Muscle of back (tissue), 13 donors: Measurements from ENCODE around the gene CHST4. TPM values are rescaled to one million over a fixed set of nuclear protein-coding genes. Genes with fewer than 3 reads are reported as not detected.
"Not testable (repeated sequence)": the region's sequence is repeated elsewhere in the genome, so short reads cannot be mapped to it uniquely, and the experiment has no call there.

Experiments
- DNase-seq, 3 donors: peaks; one replicate each; pipeline versions ENCODE4 v3.0.0 to v3.0.0-alpha.2; 2013
- long read RNA-seq, 9 donors: transcript quantifications; one replicate each; lab custom pipeline, GENCODE V29; 2026
- polyA plus RNA-seq, 10 donors: library from polyadenylated mRNA; unstranded; fragments of 120-200 nt; gene quantifications; one replicate each; pipeline ENCODE4 v1.2.1, GENCODE V29; 2013; ENCODE audit not compliant: insufficient read length in 10 of 10

Gene CHST4
- polyA plus RNA-seq: under 1 TPM in 2 of 10 donors, not detected in 8; 0.08 to 0.09 TPM
- long read RNA-seq, donor 1: 0 reads
- long read RNA-seq, donor 2: 0 reads
- long read RNA-seq, donor 3: 0 reads
- long read RNA-seq, donor 4: 0 reads
- long read RNA-seq, donor 5: 0 reads
- long read RNA-seq, donor 6, partial matches to known transcripts: 0 of 1 reads
- long read RNA-seq, donor 6, other reads (novel, unspliced or antisense): 0 of 1 reads
- long read RNA-seq, donor 7: 0 reads
- long read RNA-seq, donor 8: 0 reads
- long read RNA-seq, donor 9: 0 reads

DNA sequence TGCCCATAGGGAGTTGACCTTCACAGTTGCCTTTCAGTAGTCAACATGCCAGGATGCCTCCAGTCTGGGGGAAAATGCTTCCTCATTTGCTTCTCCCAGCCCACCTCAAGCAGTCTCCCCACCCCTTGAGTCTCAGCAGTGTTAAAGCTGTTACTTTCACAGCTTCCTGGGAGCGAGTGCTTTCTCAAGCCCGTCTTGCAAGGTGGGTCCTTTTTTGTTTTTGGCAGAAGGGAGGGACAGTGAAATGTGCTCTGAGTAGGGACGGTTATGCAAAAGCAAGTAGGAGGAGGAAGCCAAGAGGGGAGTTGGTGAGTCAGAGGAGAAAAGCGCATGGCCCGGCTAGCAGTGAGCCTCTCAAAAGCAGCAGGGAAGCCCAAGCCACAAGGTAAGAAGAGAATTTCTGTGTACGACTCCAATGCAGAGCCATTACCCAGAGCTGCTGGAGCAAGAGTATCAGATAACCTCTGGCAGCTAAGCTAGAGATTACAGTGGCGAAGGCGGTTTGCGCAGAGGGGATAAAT, at the start of gene CHST4:
Gene CHST4, plus strand, starts transcription at position 316 of the 521 bp plus-strand sequence. CDS start 10,252 bp downstream, outside the sequence.
- peak in 2 of 3 donors; percentile 7 to 25 for DNase-seq

- no peak for DNase-seq
Observed at GRCh38 chr16:71476457-71477124, 49.6 kb upstream of the CHST4 start.

DNA sequence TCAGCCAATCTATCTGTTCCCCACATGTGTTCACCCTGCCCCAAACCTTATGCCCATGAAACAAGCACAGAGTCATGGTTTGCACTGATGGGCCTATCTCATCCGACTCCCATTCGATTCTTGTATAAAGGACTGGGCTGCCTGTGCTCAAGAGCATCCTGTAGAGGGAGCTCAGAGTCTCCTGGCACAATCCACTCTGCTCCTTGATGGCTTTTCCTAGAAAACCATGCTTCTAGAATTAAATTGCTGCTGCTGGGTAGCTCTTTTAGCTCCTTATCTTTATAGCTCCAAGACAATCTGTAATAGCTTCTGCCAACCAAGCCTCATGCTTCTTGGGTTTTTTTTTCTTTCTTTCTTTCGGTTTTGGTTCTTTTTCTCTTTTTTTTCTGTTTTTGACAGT, 46.8 kb upstream of the CHST4 start:
- peak in 1 of 3 donors; percentile 6 for DNase-seq

DNA sequence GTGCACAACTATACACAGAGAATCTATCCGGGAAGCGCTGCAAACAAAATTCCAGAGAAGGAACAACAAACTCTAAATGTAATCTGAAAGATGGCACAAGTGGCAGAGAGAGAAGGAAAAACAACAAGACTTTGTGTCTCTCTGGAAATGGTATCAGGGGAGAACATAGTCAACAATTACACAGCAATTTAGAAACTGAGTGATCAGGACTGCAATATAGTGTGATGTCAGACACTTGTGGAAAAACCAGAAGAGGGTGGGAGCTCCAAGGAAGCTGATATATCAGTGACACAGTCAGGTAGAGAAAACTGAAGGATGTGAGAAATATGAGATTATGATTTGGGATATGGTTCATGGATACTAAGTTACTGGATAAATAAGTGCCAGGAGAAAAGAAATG, 45.3 kb upstream of the CHST4 start:
- DNase-seq: no peak

DNA sequence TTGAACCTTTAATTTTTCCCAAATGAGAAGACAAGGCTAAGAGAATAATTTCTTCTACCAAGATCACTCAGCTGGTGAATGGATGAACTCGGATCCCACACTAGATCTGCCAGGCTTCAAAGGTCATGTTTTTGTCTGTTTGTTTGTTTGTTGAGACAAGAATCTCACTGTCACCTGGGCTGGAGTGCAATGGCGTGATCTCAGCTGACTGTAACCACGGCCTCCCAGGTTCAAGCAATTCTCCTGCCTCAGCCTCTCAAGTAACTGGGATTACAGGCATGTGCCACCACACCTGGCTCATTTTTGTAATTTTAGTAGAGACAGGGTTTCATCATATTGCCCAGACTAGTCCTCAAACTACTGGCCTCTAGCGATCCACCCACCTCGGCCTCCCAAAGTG, 43.7 kb upstream of the CHST4 start:
- no peak for DNase-seq

- peak; percentile 91 to 97 (median 95) for DNase-seq
Observed at GRCh38 chr16:71484006-71484893, 42.0 kb upstream of the CHST4 start.

DNA sequence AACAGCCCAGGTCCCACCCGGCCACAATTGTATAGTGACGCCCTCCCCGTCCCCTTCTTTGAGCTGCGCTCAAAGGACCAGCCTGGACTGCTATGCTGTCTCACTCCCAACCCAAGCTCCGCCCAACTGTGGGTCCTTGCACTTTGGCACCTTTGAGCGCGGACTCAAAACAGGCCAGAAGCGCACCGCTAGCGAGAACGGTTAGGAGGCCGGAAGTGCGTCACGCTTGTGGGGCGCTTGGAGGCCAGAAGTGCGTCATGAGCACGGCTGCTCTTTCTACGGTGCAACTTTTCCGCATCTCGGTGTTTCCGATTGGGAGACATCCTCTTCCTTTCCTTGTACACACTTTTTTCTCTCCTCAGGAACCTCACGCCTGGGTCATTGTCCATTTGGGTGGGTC, 37.1 kb upstream of the CHST4 start, which contains the start of gene ZNF19:
Gene ZNF19, minus strand, starts transcription at position 203 of the 400 bp plus-strand sequence. CDS start 7,210 bp downstream, outside the sequence.
- no peak for DNase-seq

DNA sequence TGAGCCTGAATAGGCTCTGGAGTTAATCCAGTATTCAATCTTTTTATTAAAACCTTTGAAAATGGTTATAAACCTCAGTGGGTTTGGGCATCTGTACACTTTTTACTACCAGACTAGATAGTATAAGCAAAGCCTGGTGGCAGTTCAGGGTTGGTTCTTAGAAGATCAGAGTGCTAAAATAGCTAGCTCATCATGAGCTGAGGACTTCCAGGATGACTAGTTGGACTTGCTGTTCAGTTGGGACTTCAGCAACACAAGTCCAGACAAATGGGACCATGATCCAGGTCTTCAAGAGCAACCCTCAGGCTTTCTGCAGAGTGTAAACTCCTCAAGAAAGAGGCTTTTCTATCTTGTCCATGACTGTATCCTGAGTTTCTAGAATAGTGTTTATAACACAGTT, 35.9 kb upstream of the CHST4 start:
- no peak for DNase-seq

DNA sequence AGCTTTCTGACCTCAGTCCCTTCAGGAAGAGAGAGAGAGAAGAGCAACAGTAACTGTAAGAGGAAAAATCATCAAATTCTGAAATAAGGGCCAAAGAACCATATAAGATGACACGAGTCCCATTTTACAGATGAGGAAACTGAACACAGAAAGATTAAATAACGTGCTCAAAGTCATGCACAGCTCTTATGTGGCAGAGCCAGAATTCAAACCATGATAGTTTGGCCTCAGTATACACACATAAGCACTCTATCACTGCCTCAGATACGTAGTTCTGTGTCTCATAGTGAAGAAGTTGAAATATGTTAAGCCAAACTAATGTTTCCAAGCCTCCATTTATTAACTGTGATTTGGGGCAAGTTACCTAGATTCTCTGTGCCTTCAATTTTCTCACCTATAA, 35.2 kb upstream of the CHST4 start:
- no peak for DNase-seq

DNA sequence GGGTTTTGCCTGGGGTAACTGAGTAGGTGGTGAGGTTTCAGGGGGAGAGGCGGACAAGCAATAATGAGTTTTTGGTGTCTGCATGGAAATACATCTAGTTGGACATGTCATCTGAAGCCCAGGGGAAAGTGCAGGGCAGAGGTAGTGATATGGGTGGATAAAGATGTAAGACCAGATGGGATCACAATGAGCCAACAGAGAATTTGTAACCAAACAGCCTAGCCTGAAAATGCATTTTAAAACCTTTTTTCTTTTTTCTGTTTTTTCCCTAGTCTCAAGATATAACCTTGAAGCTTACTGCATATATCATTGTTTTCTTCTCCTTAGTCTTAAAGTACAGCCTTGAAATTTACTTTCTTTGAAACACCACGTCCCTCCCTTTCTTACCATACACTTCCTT, 33.4 kb upstream of the CHST4 start:
- no peak for DNase-seq

DNA sequence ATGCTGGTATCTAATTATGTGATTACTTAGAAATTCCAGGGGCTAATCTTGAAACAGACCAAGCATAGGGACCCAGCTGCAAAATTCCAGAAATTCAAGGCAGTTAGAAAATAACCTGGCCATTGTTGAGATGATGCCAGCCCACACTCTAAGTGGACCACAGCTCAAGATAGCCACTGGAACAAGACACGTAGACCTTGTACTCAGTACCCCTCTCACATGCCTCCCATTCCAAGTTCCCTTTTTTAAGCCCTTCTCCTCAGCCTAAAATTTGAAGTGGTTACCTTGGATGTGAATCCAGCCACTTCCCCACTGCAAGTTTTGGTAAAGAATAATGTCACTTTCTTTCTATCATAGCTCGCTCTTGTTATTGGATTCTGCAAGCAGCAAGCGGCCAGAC, 33.0 kb upstream of the CHST4 start:
- no peak for DNase-seq

DNA sequence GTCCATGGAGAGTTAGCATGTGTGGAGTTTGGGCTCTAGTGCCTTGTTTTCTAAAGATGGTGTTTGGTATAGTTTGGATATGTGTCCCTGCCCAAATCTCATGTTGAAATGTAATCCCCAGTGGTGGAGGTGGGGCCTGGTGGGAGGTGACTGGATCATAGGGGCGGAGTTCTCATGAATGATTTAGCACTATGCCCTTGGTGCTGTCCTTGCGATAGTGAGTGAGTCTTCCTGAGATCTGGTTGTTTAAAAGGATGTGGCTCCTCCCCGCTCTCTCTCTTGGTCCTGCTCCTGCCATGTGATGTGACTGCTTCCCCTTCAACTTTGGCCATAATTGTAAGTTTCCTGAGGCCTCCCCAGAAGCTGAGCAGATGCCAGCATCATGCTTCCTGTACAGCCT, 28.2 kb upstream of the CHST4 start:
- DNase-seq: no peak

GRCh38 chr16:71499775-71500364, 26.4 kb upstream of the CHST4 start:
- DNase-seq: peak; percentile 45 to 61 (median 58)

DNA sequence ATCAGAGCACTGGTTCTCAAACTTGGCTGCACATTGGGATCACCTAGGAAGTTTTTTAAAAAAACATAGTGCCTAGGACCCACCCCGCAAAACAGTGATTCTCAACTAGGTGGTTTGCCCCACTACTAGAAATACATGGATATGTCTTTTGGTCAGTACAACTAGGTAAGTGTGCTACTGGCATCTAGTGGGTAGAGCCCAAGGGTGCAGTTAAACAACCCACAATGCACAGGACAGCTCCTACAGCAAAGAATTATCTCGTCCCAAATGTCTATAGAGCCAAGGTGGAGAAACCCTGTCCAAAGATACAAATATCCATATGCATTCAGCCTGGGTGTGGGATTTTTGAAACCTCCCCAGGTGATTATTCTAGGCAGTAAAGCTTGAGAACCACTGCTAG, 25.3 kb upstream of the CHST4 start:
- no peak for DNase-seq

- no peak for DNase-seq
Observed at GRCh38 chr16:71501547-71501946, 24.7 kb upstream of the CHST4 start.

DNA sequence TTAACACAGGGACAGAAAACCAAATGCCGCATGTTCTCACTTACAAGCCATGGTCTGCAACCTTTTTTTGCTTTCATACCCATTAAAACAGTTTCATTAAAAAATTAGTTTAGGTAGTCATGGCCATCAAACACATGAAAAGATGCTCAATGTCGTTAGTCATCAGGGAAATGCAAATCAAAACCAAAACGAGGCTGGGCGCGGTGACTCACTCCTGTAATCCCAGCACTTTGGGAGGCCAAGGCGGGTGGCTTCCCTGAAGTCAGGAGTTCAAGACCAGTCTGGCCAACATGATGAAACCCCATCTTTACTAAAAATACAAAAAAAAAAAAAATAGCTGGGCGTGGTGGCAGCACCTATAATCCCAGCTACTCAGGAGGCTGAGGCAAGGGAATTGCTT, 22.2 kb upstream of the CHST4 start:
- DNase-seq: not testable (repeated sequence)

- no peak for DNase-seq
Observed at GRCh38 chr16:71504901-71505300, 21.3 kb upstream of the CHST4 start.

DNA sequence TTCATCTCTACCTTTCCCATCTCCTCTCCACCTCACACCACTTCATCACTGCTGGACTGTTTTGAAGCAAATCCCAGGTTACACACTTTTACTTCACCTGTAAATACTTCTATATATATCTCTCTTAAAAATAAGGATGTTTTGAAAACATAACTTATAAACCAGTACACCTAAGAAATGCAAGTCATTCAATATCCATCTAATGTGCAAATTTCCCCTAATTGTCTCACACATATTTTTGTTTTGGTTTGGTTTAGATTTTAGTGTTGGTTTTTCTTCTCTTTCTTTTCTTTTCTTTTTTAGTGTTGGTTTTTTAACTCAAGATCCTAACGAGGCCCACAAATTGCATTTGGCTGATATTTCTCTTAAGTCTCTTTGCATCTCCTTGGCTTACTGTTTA, 19.2 kb upstream of the CHST4 start:
- DNase-seq: no peak

DNA sequence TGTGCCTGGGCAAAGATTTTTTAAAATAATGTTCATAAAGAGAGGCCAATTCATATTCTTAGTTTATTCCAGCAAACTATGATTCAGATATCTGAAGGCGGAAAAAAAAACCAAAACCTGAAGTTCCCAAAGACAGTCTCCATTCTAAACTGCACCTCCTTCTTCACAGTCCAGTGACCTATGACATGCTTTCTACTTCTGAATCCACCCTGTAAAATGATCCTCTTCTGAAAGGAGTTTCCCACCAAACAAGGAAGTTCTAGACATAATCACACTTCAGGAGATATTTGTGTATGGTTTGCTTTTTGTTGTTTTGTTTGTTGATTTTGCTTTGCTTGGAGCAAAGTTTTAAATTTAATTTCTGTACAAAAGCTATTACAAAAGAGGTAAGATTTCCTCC, 12.9 kb upstream of the CHST4 start:
- DNase-seq: no peak

DNA sequence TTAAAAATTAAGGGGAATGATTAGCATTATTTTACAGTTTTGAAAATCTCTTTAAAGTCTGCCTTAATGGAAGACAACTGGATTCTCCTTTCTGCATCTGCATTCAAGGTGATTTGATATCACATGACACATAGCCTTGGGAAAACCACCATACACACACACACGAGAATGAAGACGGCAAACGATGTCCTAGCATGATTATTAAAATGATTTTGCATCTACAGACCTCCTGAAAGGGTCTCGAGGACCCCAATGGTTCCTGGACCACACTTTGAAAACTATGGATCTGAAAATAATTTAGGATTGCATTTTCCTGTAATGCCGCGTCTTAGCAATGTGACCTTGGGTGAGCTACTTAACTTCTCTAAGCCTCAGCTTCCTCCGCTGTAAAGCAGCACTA, 11.8 kb upstream of the CHST4 start:
- no peak for DNase-seq

- DNase-seq: no peak
Observed at GRCh38 chr16:71515026-71515425, 11.2 kb upstream of the CHST4 start.

DNA sequence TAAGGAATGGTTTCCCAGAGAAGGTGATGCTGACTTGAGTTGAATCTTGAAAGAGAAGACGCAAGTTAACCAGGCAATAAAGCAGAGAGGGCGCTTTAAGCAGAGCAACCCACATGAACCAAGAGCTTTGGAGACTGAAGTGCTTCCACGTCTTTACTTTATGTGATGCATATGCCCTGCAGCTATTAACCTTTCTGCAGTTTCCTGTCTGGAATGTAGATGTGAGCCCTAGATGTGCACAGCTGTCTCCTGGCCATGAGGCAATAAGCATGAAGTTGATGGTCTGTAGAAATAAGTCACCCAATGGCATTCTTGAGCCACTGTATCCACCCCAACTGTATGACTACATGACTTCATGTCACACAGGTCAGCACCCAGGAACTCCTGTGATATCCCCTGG, 5.7 kb upstream of the CHST4 start:
- no peak for DNase-seq
